SH-SY5Y (cell line): ENCODE measurements around the gene CYB561.

Source experiments
- GATA2 ChIP-seq: IDR thresholded peaks from 2 replicates; pipeline ENCODE4 v1.6.1; 2011; ENCODE audit warnings: mild to moderate bottlenecking, low read depth, low read length
- GATA3 ChIP-seq: IDR thresholded peaks from 2 replicates; pipeline ENCODE4 v1.6.1; 2011; ENCODE audit warnings: low read depth, mild to moderate bottlenecking, low read length, moderate library complexity

DNA sequence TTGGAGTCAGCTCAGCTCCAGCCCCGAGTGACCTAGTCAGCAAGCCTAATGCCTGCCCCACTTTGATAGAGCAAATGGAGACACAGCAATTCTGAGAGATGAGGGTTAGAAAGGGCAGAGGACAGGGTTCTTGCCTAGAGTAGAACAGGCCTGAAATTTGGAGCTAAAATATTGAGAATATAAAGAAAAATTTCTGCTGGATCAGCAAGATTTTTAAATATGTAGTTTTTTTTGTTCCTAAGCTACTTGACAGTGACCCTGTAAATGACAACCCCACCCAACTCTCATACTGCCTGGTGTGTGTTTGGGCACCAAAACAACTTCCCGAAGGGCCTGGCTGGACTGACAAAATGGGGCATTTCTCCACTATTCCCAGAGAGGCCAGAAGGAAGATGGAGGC is 26.7 kb downstream of the CYB561 start:
- no peak for TF ChIP-seq GATA2
- no peak for TF ChIP-seq GATA3
